Loucy (cell line): ENCODE results near the gene TNFRSF1B.

Experiments
- H2AFZ ChIP-seq: fragments of 200-600 bp; sonication (generic); 2 replicates; pipeline ENCODE4 v1.6.0; 2016; ENCODE audit warnings: antibody characterized with exemption, mild to moderate bottlenecking, low read length, moderate library complexity
- H3F3A ChIP-seq: fragments of 200-600 bp; 2 replicates; pipeline ENCODE4 v1.6.0; 2016; ENCODE audit warnings: antibody characterized with exemption, low read depth, mild to moderate bottlenecking
- H3K27me3 ChIP-seq: fragments of 200-600 bp; sonication (generic); 2 replicates; pipeline ENCODE4 v1.6.1; 2014; ENCODE audit warnings: low read length, mild to moderate bottlenecking; ENCODE audit not compliant: insufficient read depth, poor library complexity, severe bottlenecking
- H3K36me3 ChIP-seq: fragments of 200-600 bp; sonication (generic); 2 replicates; pipeline ENCODE4 v1.6.1; 2016; ENCODE audit warnings: low read length; ENCODE audit not compliant: insufficient read depth
- H3K4me1 ChIP-seq: fragments of 200-600 bp; sonication (generic); 2 replicates; pipeline ENCODE4 v1.5.1; 2014; ENCODE audit warnings: low read length, mild to moderate bottlenecking; ENCODE audit not compliant: insufficient read depth, poor library complexity, severe bottlenecking
- H3K4me2 ChIP-seq: fragments of 200-600 bp; sonication (generic); 2 replicates; pipeline ENCODE4 v1.6.0; 2014; ENCODE audit warnings: antibody characterized with exemption, low read length, low read depth, mild to moderate bottlenecking; ENCODE audit not compliant: poor library complexity, severe bottlenecking
- H3K4me3 ChIP-seq: fragments of 200-600 bp; sonication (generic); 2 replicates; pipeline ENCODE4 v1.5.1; 2014; ENCODE audit warnings: low read length, mild to moderate bottlenecking, mixed read lengths; ENCODE audit not compliant: poor library complexity, severe bottlenecking
- H3K79me2 ChIP-seq: fragments of 200-600 bp; sonication (generic); 2 replicates; pipeline ENCODE4 v1.6.1; 2014; ENCODE audit warnings: low read length; ENCODE audit not compliant: insufficient read depth
- H3K9ac ChIP-seq: fragments of 200-600 bp; sonication (generic); 2 replicates; pipeline ENCODE4 v1.6.0; 2014; ENCODE audit warnings: mild to moderate bottlenecking, low read depth, low read length, moderate library complexity; ENCODE audit not compliant: poor library complexity, severe bottlenecking
- H3K9me2 ChIP-seq: fragments of 200-600 bp; sonication (generic); replicated peaks from 2 replicates; pipeline ENCODE4 v1.6.1; 2016; ENCODE audit warnings: low read depth, low read length, mixed read lengths
- H3K9me3 ChIP-seq: fragments of 200-600 bp; sonication (generic); 2 replicates; pipeline ENCODE4 v1.6.1; 2014; ENCODE audit warnings: mild to moderate bottlenecking, antibody characterized with exemption, low read length, low read depth; ENCODE audit not compliant: insufficient read depth
- H4K20me1 ChIP-seq: fragments of 200-600 bp; sonication (generic); 2 replicates; pipeline ENCODE4 v1.6.0; 2014; ENCODE audit warnings: antibody characterized with exemption, low read length, mild to moderate bottlenecking; ENCODE audit not compliant: insufficient read depth, poor library complexity, severe bottlenecking
- CTCF ChIP-seq: fragments of 200-600 bp; sonication (generic); conservative IDR thresholded peaks from 2 replicates; pipeline ENCODE4 v1.5.1; 2014; ENCODE audit warnings: mild to moderate bottlenecking, antibody characterized with exemption, low read length
- EZH2phosphoT487 ChIP-seq: fragments of 200-600 bp; IDR thresholded peaks from 2 replicates; pipeline ENCODE4 v1.6.1; 2018; ENCODE audit warnings: antibody characterized with exemption, mild to moderate bottlenecking, moderate library complexity, borderline replicate concordance

The TNFRSF1B gene

GRCh38 chr1:12162459-12163137, 4.2 kb upstream of the TNFRSF1B start:
- H3K4me2 ChIP-seq = peak overlapping the region; percentile 65

GRCh38 chr1:12163210-12163609, 3.6 kb upstream of the TNFRSF1B start:
- H3K4me2 ChIP-seq = no peak overlapping the region
- H4K20me1 ChIP-seq = peaks cover 7% of the 10 kb centered on the region
- no peaks in the 10 kb centered on the region for H3K9me3 ChIP-seq
- H3K4me3 ChIP-seq = no peak overlapping the region
- H3K27me3 ChIP-seq = no peaks in the 10 kb centered on the region
- peaks cover 65% of the 10 kb centered on the region for H3K4me1 ChIP-seq
- no peaks in the 10 kb centered on the region for H3K9me2 ChIP-seq
- no peak overlapping the region for H2AFZ ChIP-seq
- H3K36me3 ChIP-seq = no peaks in the 10 kb centered on the region
- H3K9ac ChIP-seq = peak overlapping the region; percentile 63
- H3F3A ChIP-seq = no peaks in the 10 kb centered on the region
- TF ChIP-seq CTCF (no peak), EZH2phosphoT487 (no peak)
- H3K79me2 ChIP-seq = peaks cover 16% of the 10 kb centered on the region; the same call in 1 of the 2 replicates

More at GRCh38 chr1:12162459-12163137, 4.2 kb upstream of the TNFRSF1B start:
- Histone ChIP-seq H3K79me2 (peaks cover 10% of the 10 kb centered on the region; the same call in 1 of the 2 replicates), H3K9ac (peak overlapping the region; percentile 63), H3K4me1 (peaks cover 65% of the 10 kb centered on the region), H2AFZ (no peak overlapping the region), H3K4me3 (peak overlapping the region; percentile 50), H3F3A (no peaks in the 10 kb centered on the region), H4K20me1 (peaks cover 1% of the 10 kb centered on the region), H3K9me2 (no peaks in the 10 kb centered on the region), H3K27me3 (no peaks in the 10 kb centered on the region), H3K36me3 (no peaks in the 10 kb centered on the region), H3K9me3 (no peaks in the 10 kb centered on the region)
- TF ChIP-seq EZH2phosphoT487 (no peak), CTCF (no peak)

GRCh38 chr1:12164210-12164609, 2.6 kb upstream of the TNFRSF1B start:
- Histone ChIP-seq H3K27me3 (no peaks in the 10 kb centered on the region), H2AFZ (no peak overlapping the region), H3K4me2 (no peak overlapping the region), H3K36me3 (no peaks in the 10 kb centered on the region), H3K4me3 (no peak overlapping the region), H3K9me3 (no peaks in the 10 kb centered on the region), H3K79me2 (peaks cover 26% of the 10 kb centered on the region; the same call in 1 of the 2 replicates), H3K9ac (no peak overlapping the region), H3K4me1 (peaks cover 66% of the 10 kb centered on the region), H3F3A (no peaks in the 10 kb centered on the region), H4K20me1 (peaks cover 9% of the 10 kb centered on the region), H3K9me2 (no peaks in the 10 kb centered on the region)
- no peak for TF ChIP-seq CTCF
- no peak for TF ChIP-seq EZH2phosphoT487
